GM21367 (cell line): ENCODE data around the gene CD82.
A peak's percentile ranks its signal among the peaks of the same experiment; 100 is the strongest.
"Not testable (repeated sequence)": the region's sequence is repeated elsewhere in the genome, so short reads cannot be mapped to it uniquely, and the experiment has no call there.

Source experiments
- ATAC-seq: cut with Tn5 transposase; IDR thresholded peaks from one replicate; pipeline ENCODE4 v1.9.1; 2021; ENCODE audit not compliant: unreplicated experiment

Gene CD82

DNA sequence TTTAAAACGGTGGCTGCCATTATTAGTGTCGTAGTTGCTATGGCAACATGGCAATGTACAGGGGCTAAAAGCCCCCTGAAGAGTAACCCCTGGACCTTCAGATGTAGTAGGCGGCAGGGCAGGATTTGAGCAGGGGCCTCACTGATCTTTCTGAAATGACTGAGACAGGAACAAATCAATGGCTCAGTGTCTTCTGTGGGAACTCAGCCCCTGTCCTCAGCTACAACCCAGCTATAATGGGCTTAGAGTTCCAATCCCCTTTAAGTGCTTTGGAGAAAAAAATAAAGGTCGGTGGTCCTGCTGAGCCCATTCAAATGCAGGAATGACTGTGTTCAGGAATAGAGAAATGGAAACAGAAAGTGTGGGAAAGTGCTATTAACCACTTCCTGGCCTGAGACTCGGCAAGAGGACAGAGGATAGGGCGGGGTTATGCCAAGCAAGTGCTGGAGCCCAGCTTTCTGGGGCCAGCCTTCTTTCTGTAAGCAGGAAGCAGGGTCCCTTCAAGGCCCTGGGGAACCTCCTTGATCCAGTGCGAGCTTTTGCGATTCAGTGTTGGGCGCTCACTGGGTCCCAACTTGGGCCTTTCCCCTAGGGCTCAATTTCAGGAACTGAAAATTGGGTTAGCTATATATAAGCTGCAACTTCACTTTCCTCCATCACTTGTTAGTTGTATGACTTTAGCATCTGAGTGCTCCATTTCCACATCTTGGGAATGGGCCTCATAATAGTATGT is 6.1 kb upstream of the CD82 start:
- ATAC-seq = peak; percentile 70

DNA sequence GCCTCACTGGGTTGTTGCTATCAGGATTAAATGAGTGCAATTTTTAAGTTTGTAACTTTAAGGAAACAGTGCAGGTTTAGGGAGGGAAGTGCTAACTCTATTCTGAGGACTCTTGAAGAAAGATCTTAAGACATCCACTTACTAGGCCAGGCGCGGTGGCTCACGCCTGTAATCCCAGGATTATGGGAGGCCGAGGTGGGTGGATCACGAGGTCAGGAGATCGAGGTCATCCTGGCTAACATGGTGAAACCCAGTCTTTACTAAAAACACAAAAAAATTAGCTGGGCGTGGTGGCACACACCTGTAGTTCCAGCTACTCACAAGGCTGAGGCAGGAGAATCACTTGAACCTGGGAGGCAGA is 5.5 kb upstream of the CD82 start:
- not testable (repeated sequence) for ATAC-seq

DNA sequence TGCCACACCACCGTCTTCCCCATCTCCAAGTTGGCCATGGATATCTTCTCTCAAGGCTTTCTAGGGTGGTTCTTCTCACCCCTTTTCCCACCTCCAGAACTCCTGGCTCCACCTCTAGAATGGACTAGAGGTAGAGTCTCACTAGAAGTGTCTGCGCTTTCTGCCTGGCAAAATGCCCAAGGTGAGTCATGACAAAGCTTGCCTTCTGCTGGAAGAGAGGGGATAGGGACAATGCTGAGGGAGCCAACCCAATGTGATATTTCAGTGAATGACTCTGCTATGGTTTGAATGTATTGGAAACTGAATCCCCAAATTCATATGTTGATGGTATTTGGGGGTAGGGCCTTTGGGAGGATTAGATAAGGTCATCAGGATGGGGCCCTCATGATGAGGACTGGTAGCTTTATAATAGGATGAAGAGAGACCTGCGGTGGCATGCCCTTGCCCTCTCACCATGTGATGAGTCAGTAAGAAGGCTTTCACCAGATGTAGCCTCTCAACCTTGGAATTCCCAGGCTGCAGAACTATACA is 4.1 kb upstream of the CD82 start:
- no peak for ATAC-seq

GRCh38 chr11:44561964-44562734 is 3.3 kb upstream of the CD82 start:
- no peak for ATAC-seq

GRCh38 chr11:44562845-44563460 is 2.5 kb upstream of the CD82 start:
- no peak for ATAC-seq

DNA sequence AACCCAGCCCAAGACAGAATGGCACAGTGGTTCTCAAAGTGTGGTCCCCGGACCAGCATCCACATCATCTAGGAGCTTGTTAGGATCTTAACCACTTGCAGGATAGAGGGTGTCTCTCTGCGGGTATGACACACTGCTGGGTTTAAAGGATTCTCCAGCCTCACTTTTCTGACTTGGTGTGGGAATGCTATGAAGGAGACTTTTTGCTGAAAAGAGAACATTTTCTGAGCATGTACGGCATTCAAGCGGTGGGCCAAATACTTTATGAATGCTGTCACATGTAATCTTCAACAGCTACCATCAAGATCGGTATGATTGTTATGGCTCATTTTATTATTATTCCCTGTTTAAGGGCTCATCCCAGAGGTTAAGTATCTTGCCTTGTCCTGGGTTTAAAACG is 1.8 kb upstream of the CD82 start:
- no peak for ATAC-seq

DNA sequence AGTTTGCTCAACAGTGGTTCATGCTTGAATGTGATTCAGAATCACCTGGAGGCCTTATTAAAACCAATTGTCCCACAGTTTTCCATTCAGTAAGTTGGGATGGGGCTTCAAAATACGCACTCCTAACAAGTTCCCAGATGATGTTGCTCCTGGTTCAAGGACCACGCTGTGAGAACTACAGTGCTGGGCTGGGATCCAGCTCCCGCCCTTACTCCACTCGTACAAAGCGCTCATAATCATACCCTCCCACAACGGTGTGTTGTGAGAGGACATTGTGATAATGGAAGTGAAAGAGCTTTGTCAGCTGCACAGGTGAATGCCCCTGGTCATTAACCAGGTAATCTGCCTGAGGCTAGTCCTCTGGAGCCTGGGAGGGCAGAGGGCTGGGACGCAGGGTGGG is 1.3 kb upstream of the CD82 start:
- ATAC-seq = no peak

- ATAC-seq = no peak
These were observed 723 bp upstream of the CD82 start for GRCh38 chr11:44564670-44565210.

GRCh38 chr11:44565953-44566949 is 788 bp downstream of the CD82 start:
- ATAC-seq = no peak

DNA sequence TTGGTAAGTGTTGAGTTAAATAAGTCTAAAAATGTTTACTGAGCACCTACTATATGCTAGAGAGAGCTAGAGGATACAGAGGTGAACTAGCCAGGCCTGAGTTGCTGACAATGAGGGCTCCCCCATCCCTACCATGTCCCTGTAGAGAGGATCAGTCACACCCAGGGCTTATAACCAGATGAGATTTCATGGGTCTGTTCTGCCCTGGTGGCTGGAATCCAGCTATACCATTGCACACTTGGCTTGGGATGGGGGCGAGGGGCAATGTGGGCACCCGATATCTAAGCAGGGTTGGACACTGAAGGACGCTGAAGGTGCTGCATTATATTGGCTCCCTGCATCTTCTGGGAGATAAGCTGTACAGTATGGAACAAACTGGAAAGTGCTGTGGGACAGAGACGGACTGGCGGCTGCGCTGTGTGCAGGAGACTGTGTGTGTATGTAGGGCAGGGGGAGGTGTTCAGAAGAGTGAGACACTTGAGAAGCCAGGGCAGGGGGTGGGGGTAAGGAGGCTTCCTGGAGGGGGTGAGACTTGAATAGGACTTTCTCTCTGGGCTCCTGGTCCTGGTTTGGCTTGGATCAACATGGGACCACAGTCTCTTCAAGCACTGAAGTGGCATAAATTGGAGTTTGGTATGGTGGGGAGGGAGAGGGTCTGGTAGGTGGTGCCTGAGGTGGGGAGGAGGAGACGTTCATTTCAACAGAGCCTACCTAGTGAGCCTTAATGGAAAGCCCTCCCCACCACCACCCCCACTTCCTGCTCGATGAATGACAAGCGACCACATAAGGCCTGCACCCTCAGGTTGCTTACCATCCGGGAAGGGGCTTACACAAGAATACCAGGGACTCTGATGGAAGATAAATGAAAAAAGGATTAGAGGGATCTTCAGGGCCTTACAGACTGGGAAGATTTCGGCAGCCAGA is 1.8 kb downstream of the CD82 start:
- no peak for ATAC-seq

DNA sequence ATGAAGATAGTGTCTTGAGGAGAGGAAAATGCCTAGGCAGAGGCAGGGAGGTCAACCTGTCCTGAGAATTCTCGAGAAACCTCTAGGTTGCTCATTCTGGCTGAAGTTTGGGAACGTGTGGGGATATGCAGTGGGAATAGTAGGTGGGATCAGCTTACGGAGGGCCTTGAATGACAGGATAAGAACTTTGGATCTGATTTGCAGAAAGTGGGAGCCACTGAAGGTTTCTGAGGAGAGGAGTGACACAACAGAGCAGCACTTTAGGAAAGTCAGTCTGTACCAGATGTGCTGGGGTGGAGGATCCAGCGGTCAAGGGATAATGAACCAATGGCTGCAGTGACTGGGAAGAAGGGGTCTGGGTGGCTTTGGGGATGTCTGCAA is 2.4 kb downstream of the CD82 start:
- ATAC-seq = no peak

DNA sequence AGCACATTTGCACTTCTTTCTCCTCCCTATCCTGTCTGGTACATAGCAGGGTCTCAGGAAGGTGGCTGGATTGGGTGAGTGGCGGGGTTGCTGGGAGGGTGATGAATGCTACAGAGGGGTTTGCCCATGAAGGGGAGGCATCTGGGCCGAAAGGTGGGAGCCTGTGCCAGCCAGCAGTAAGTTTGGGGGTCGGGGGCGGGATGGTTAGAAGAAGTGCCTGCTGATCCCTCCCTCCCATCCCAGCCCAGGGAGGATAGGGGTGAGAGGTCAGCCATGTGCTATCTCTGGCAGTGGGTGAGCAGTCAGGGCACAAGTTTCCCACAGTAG is 2.8 kb downstream of the CD82 start:
- no peak for ATAC-seq

GRCh38 chr11:44568658-44569473 is 3.4 kb downstream of the CD82 start:
- peak; percentile 34 for ATAC-seq

- no peak for ATAC-seq
These were observed 5.1 kb downstream of the CD82 start for GRCh38 chr11:44570411-44571155.

DNA sequence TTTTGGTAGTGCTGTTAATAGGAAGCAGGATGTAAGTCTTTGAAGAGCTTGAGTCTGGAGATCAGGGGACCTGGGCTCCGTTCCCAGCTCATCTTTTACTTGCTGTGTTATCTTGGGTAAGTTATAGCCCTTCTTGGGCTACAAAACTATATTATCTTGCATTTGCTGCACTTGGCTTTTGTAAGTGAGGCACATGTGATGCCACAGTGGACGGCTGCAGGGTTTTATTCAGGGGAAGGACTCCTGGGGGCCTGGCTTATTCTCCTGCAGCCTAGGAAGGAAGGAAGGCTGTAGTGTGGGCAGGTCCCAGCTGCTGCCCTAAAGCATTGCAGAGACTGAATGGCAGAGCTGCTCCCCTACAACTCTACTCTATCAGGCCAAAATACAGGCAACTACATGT is 6.4 kb downstream of the CD82 start:
- no peak for ATAC-seq

GRCh38 chr11:44572436-44572835 is 7.0 kb downstream of the CD82 start:
- no peak for ATAC-seq

DNA sequence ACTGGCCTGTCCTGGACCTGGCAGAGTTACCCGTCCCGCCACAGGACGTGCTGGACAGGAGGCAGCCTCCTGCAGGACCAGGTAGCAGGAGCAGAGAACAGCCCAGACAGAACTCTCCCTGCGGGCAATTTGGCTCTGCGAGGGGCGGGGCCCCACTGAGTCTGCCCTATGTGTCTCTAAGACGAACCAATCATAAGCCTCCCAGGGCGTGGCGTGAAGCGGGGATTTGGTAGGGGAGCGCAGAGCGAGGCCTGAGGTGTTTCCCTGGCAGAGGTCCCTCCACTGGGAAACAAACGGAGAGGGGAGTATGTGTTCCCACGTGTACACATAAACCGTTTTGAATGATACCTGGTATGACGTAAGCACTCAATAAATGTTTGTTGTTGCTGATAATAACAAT is 7.4 kb downstream of the CD82 start:
- no peak for ATAC-seq

- no peak for ATAC-seq
These were observed 7.9 kb downstream of the CD82 start for GRCh38 chr11:44573333-44573732.
